ENCODE results near the gene SCRN3.

Gene SCRN3

GRCh38 chr2:174450021-174450816, 54.7 kb downstream of the SCRN3 start:
- Histone ChIP-seq H3K9ac (ENCODE audit: low read length) (no peak overlapping the region), H3K36me3 (ENCODE audit: control insufficient read depth, insufficient read depth, low read length) (no peaks in the 10 kb centered on the region), H3K4me1 (ENCODE audit: control insufficient read depth, insufficient read depth, low read length) (no peaks in the 10 kb centered on the region), H3K27ac (ENCODE audit: low read depth, low read length) (no peak overlapping the region), H3K27me3 (ENCODE audit: control insufficient read depth, insufficient read depth, low read length) (no peaks in the 10 kb centered on the region), H3K4me3 (ENCODE audit: low read length) (no peak overlapping the region)

- H3K4me1 ChIP-seq (ENCODE audit: control insufficient read depth, insufficient read depth, low read length): no peaks in the 10 kb centered on the region
- H3K27me3 ChIP-seq (ENCODE audit: control insufficient read depth, insufficient read depth, low read length): no peaks in the 10 kb centered on the region
- H3K9ac ChIP-seq (ENCODE audit: low read length): no peak overlapping the region
- no peak overlapping the region for H3K4me3 ChIP-seq (ENCODE audit: low read length)
- no peaks in the 10 kb centered on the region for H3K36me3 ChIP-seq (ENCODE audit: control insufficient read depth, insufficient read depth, low read length)
- H3K27ac ChIP-seq (ENCODE audit: low read depth, low read length): no peak overlapping the region
Observed at GRCh38 chr2:174454566-174454965, 59.0 kb downstream of the SCRN3 start.

GRCh38 chr2:174461221-174461620, 65.7 kb downstream of the SCRN3 start:
- Histone ChIP-seq H3K9ac (ENCODE audit: low read length) (no peak overlapping the region), H3K4me3 (ENCODE audit: low read length) (no peak overlapping the region), H3K27ac (ENCODE audit: low read depth, low read length) (no peak overlapping the region), H3K36me3 (ENCODE audit: control insufficient read depth, insufficient read depth, low read length) (no peaks in the 10 kb centered on the region), H3K4me1 (ENCODE audit: control insufficient read depth, insufficient read depth, low read length) (no peaks in the 10 kb centered on the region), H3K27me3 (ENCODE audit: control insufficient read depth, insufficient read depth, low read length) (no peaks in the 10 kb centered on the region)

- Histone ChIP-seq H3K27me3 (ENCODE audit: control insufficient read depth, insufficient read depth, low read length) (no peaks in the 10 kb centered on the region), H3K4me1 (ENCODE audit: control insufficient read depth, insufficient read depth, low read length) (no peaks in the 10 kb centered on the region), H3K27ac (ENCODE audit: low read depth, low read length) (no peak overlapping the region), H3K4me3 (ENCODE audit: low read length) (no peak overlapping the region), H3K9ac (ENCODE audit: low read length) (no peak overlapping the region), H3K36me3 (ENCODE audit: control insufficient read depth, insufficient read depth, low read length) (no peaks in the 10 kb centered on the region)
Observed at GRCh38 chr2:174465327-174465726, 69.8 kb downstream of the SCRN3 start.

- H3K9ac ChIP-seq (ENCODE audit: low read length): no peak overlapping the region
- no peak overlapping the region for H3K27ac ChIP-seq (ENCODE audit: low read depth, low read length)
- H3K36me3 ChIP-seq (ENCODE audit: control insufficient read depth, insufficient read depth, low read length): no peaks in the 10 kb centered on the region
- H3K4me1 ChIP-seq (ENCODE audit: control insufficient read depth, insufficient read depth, low read length): no peaks in the 10 kb centered on the region
- no peaks in the 10 kb centered on the region for H3K27me3 ChIP-seq (ENCODE audit: control insufficient read depth, insufficient read depth, low read length)
- no peak overlapping the region for H3K4me3 ChIP-seq (ENCODE audit: low read length)
Observed at GRCh38 chr2:174473796-174474195, 78.3 kb downstream of the SCRN3 start.

- Histone ChIP-seq H3K4me1 (ENCODE audit: control insufficient read depth, insufficient read depth, low read length) (no peaks in the 10 kb centered on the region), H3K27me3 (ENCODE audit: control insufficient read depth, insufficient read depth, low read length) (no peaks in the 10 kb centered on the region), H3K9ac (ENCODE audit: low read length) (no peak overlapping the region), H3K27ac (ENCODE audit: low read depth, low read length) (no peak overlapping the region), H3K36me3 (ENCODE audit: control insufficient read depth, insufficient read depth, low read length) (no peaks in the 10 kb centered on the region), H3K4me3 (ENCODE audit: low read length) (no peak overlapping the region)
Observed at GRCh38 chr2:174477759-174478158, 82.2 kb downstream of the SCRN3 start.

Measured in rectal smooth muscle tissue (tissue), 1 donor.